K562 (cell line): ENCODE data around the gene IL4R. TPM values are rescaled to one million over a fixed set of nuclear protein-coding genes. Genes with fewer than 3 reads are reported as not detected.

ENCODE experiments used
- ATAC-seq: fragments of 200-7000 bp; cut with Tn5 transposase; 3 replicates; pipeline ENCODE4 v1.9.1; 2020; ENCODE audit warnings: moderate library complexity
- BruUV-seq: library from RNA; stranded (reverse); fragments of 400-500 nt; replicated peaks from 2 replicates; lab custom pipeline; 2021; lab: Mats Ljungman, UMichigan
- CTCF ChIA-PET: fragments of 300-600 bp; formaldehyde crosslinking; extraction: SDS; loops from one replicate; lab custom pipeline; 2021; ENCODE audit warnings: low intra/inter-chr PET ratio; lab: Yijun Ruan, JAX
- POLR2A ChIA-PET: fragments of 300-600, 350-650 bp; sonication (Branson Sonifier 250); formaldehyde crosslinking; extraction: SDS; loops from one replicate; lab custom pipeline; 2021; ENCODE audit warnings: antibody characterized with exemption, inconsistent platforms; lab: Yijun Ruan, JAX
- DNase-seq, 4 experiments: peaks; one replicate each; pipeline versions ENCODE4 v3.0.0 to v3.0.0-alpha.2; 2011 to 2018; ENCODE audit warnings: low spot score in 3 of 4, mixed read lengths in 3 of 4; ENCODE audit errors: extremely low read depth in 1 of 4
- FAIRE-seq: peaks from 2 replicates; lab custom pipeline; 2011; peaks lifted over from hg19 to GRCh38; lab: Jason Lieb, UNC
- H2AFZ ChIP-seq: 2 replicates; pipeline ENCODE4 v1.6.0; 2011; ENCODE audit warnings: low read depth, low read length, control low read depth, inconsistent platforms
- H3K27ac ChIP-seq: fragments of 200-600 bp; 3 replicates; pipeline ENCODE4 v1.8.0; 2011; ENCODE audit warnings: low read depth, mild to moderate bottlenecking, control low read depth, inconsistent platforms, low read length, moderate library complexity, mixed read lengths; ENCODE audit errors: extremely low read depth
- H3K27me3 ChIP-seq, 2 experiments: fragments of 300-600 bp in 1 of 2; 2 replicates in 1 of 2; 3 replicates in 1 of 2; pipeline versions ENCODE4 v1.6.0 to v1.8.0; 2011; ENCODE audit warnings: inconsistent platforms in 2 of 2, low read length in 2 of 2, mild to moderate bottlenecking in 1 of 2, mixed read lengths in 1 of 2, moderate library complexity in 1 of 2; ENCODE audit not compliant: control insufficient read depth in 2 of 2, insufficient read depth in 2 of 2
- H3K36me3 ChIP-seq: fragments of 300-600 bp; 3 replicates; pipeline ENCODE4 v1.8.0; 2011; ENCODE audit warnings: mild to moderate bottlenecking, low read length, inconsistent platforms; ENCODE audit not compliant: control insufficient read depth, insufficient read depth
- H3K4me1 ChIP-seq, 2 experiments: fragments of 200-600 bp in 1 of 2; replicated peaks in 1 of 2; 2 replicates in 1 of 2; 3 replicates in 1 of 2; pipeline versions ENCODE4 v1.5.1 to v1.8.0; 2011; ENCODE audit warnings: inconsistent platforms in 2 of 2, low read length in 2 of 2, mild to moderate bottlenecking in 1 of 2, mixed read lengths in 1 of 2, moderate library complexity in 1 of 2; ENCODE audit not compliant: control insufficient read depth in 2 of 2, insufficient read depth in 2 of 2
- H3K4me2 ChIP-seq: 2 replicates; pipeline ENCODE4 v1.6.1; 2011; ENCODE audit warnings: low read length, control low read depth, inconsistent platforms, mixed read lengths; ENCODE audit not compliant: insufficient read depth
- H3K4me3 ChIP-seq: fragments of 200-600 bp; sonication (generic), shearing (Covaris generic); 2 replicates; pipeline ENCODE4 v1.5.1; 2016; ENCODE audit warnings: control low read depth, inconsistent platforms
- H3K79me2 ChIP-seq: fragments of 200-600 bp; 3 replicates; pipeline ENCODE4 v1.8.0; 2011; ENCODE audit warnings: low read length, inconsistent platforms; ENCODE audit not compliant: control insufficient read depth, insufficient read depth
- H3K9ac ChIP-seq, 2 experiments: 2 replicates each; pipeline versions ENCODE4 v1.6.0 to v1.6.1; 2011; ENCODE audit warnings: low read depth in 2 of 2, low read length in 2 of 2, control low read depth in 1 of 2, inconsistent platforms in 1 of 2, mild to moderate bottlenecking in 1 of 2, mixed read lengths in 1 of 2; ENCODE audit not compliant: insufficient read depth in 1 of 2
- H3K9me1 ChIP-seq: one replicate; pipeline ENCODE4 v1.6.0; 2011; ENCODE audit warnings: inconsistent platforms, mild to moderate bottlenecking, low read length, moderate library complexity; ENCODE audit not compliant: control insufficient read depth, insufficient read depth
- H3K9me3 ChIP-seq: replicated peaks from 2 replicates; pipeline ENCODE4 v1.5.1; 2011; ENCODE audit warnings: low read depth, low read length, inconsistent platforms; ENCODE audit not compliant: control insufficient read depth, insufficient read depth
- H4K20me1 ChIP-seq: replicated peaks from 2 replicates; pipeline ENCODE4 v1.6.1; 2011; ENCODE audit warnings: low read length, inconsistent platforms, mixed read lengths; ENCODE audit not compliant: control insufficient read depth, insufficient read depth
- ARNT ChIP-seq, 2 experiments: fragments of 450-650 bp; IDR thresholded peaks; 2 replicates each; pipeline ENCODE4 v1.6.1; 2016; ENCODE audit warnings: mild to moderate bottlenecking in 1 of 2
- BRF1 ChIP-seq: IDR thresholded peaks from 3 replicates; pipeline ENCODE4 v1.6.1; 2011; ENCODE audit warnings: borderline replicate concordance, mild to moderate bottlenecking; ENCODE audit not compliant: insufficient read length; ENCODE audit errors: extremely low read depth
- GTF2A2 ChIP-seq: IDR thresholded peaks from 2 replicates; pipeline ENCODE4 v1.6.1; 2016; ENCODE audit warnings: mild to moderate bottlenecking, missing genetic modification characterization, missing compliant biosample characterization
- HNRNPL ChIP-seq: fragments of 200-400 bp; formaldehyde crosslinking; IDR thresholded peaks from 2 replicates; pipeline ENCODE4 v1.6.1; 2017; ENCODE audit warnings: low read depth, mild to moderate bottlenecking, low read length
- ILK ChIP-seq: fragments of 450-650 bp; IDR thresholded peaks from 2 replicates; pipeline ENCODE4 v1.6.1; 2016; ENCODE audit warnings: missing genetic modification characterization, low read depth, mild to moderate bottlenecking, missing compliant biosample characterization, moderate library complexity, borderline replicate concordance
- JUN ChIP-seq, 2 experiments: sonication (generic) in 1 of 2; formaldehyde crosslinking in 1 of 2; IDR thresholded peaks; 2 replicates each; pipeline versions ENCODE4 v1.6.1 to v1.8.0; 2012 to 2022; ENCODE audit warnings: borderline replicate concordance in 2 of 2, mild to moderate bottlenecking in 2 of 2, improper control_type of control experiment in 1 of 2, low read depth in 1 of 2, low read length in 1 of 2, missing genetic modification reagents in 1 of 2
- MYBL2 ChIP-seq, 2 experiments: fragments of 450-650 bp in 1 of 2; sonication (generic) in 1 of 2; formaldehyde crosslinking in 1 of 2; IDR thresholded peaks; 2 replicates each; pipeline versions ENCODE4 v1.6.1 to v1.8.1; 2017 to 2022; ENCODE audit warnings: borderline replicate concordance in 1 of 2, inconsistent platforms in 1 of 2, low read depth in 1 of 2, mild to moderate bottlenecking in 1 of 2, missing genetic modification reagents in 1 of 2, moderate library complexity in 1 of 2
- RBM34 ChIP-seq: fragments of 200-400 bp; formaldehyde crosslinking; IDR thresholded peaks from 2 replicates; pipeline ENCODE4 v1.6.1; 2018; ENCODE audit warnings: low read length, borderline replicate concordance; ENCODE audit not compliant: insufficient read depth
- SRF ChIP-seq, 2 experiments: fragments of 250-450, 450-650 bp in 1 of 2; sonication (Bioruptor Pico) in 1 of 2; sonication (generic) in 1 of 2; formaldehyde crosslinking; IDR thresholded peaks; 2 replicates each; pipeline versions ENCODE4 v1.5.0 to v1.5.1; 2020 to 2022; ENCODE audit warnings: mild to moderate bottlenecking in 1 of 2, missing genetic modification reagents in 1 of 2
- SRSF3 ChIP-seq: fragments of 200-400 bp; formaldehyde crosslinking; IDR thresholded peaks from 2 replicates; pipeline ENCODE4 v1.6.1; 2016; ENCODE audit warnings: mild to moderate bottlenecking, low read length, moderate library complexity; ENCODE audit not compliant: insufficient read depth
- ZNF23 ChIP-seq: fragments of 250-450 bp; sonication (Bioruptor Pico); IDR thresholded peaks from 2 replicates; pipeline ENCODE4 v1.4.0; 2020; ENCODE audit warnings: mild to moderate bottlenecking
- ZNF584 ChIP-seq: fragments of 200-800 bp; sonication (Bioruptor generic); IDR thresholded peaks from 2 replicates; pipeline ENCODE4 v1.6.1; 2016; ENCODE audit warnings: low read depth, mild to moderate bottlenecking, missing genetic modification characterization, missing compliant biosample characterization
- ZNF77 ChIP-seq: fragments of 250-450 bp; sonication (Bioruptor Pico); IDR thresholded peaks from 2 replicates; pipeline ENCODE4 v1.5.0; 2020
- WGBS: fragments of 100-300 bp; shearing (Covaris generic); methylation state at CpG from one replicate; pipeline ENCODE4 v1.1.6; 2016; ENCODE audit warnings: low coverage, mixed read lengths; ENCODE audit not compliant: insufficient coverage; ENCODE audit errors: missing lambda C conversion rate; 5-methylcytosine and 5-hydroxymethylcytosine counted together
- in situ Hi-C: fragments of 300-500 bp; cut with MboI; formaldehyde crosslinking; loops from 4 replicates; pipeline ENCODE4 v1.15.0; 2018; ENCODE audit warnings: inconsistent platforms, mixed read lengths
- intact Hi-C: fragments of 100-400 bp; cut with micrococcal nuclease; formaldehyde crosslinking; loops from 2 replicates; pipeline ENCODE4 v1.14.2; 2022
- polyA plus RNA-seq, 8 experiments: library from polyadenylated mRNA; depleted of rRNA in 4 of 8; stranded (reverse) in 5 of 8; unstranded in 3 of 8; fragments of >200 nt; fragmentation: Nextera tagmentation in 2 of 8; fragmentation: Illumina TruSeq in 1 of 8; extraction: Ambion mirVana in 2 of 8; extraction: Trizol in 1 of 8; gene quantifications; 2 replicates each; pipeline versions ENCODE4 v1.2.1 to v1.2.3, GENCODE V29; 2011 to 2014; ENCODE audit warnings: inconsistent platforms in 1 of 8, missing spikeins in 1 of 8
- total RNA-seq, 7 experiments: library from RNA; depleted of rRNA in 6 of 7; stranded (reverse); fragments of >200 nt in 6 of 7; fragmentation: Illumina TruSeq in 2 of 7; extraction: Trizol in 2 of 7; gene quantifications; 2 replicates each; pipeline versions ENCODE4 v1.2.1 to v1.2.3, GENCODE V29; 2011 to 2021; ENCODE audit warnings: low replicate concordance in 1 of 7
- TF ChIP-seq, protein P1 (sequence below): IDR thresholded peaks from 2 replicates; pipeline ENCODE4 v1.6.1; 2011; ENCODE audit not compliant: insufficient read length; ENCODE audit errors: extremely low read depth
- TF ChIP-seq, protein P2 (sequence below): fragments of 450-650 bp; conservative IDR thresholded peaks from 2 replicates; pipeline ENCODE4 v1.6.1; 2016; ENCODE audit warnings: missing genetic modification characterization, low read depth, mild to moderate bottlenecking, missing compliant biosample characterization, moderate library complexity
- TF ChIP-seq, protein P3 (sequence below): sonication (generic); formaldehyde crosslinking; IDR thresholded peaks from 2 replicates; pipeline ENCODE4 v1.8.1; 2023; ENCODE audit warnings: mild to moderate bottlenecking, missing genetic modification reagents

Gene IL4R
- total and polyA plus RNA-seq, 9 of the 15 experiments (the other 6 are each of a cell fraction or from before 2014, with no cell fraction given), result 0.17 to 5.8 (median 3.3) TPM

DNA sequence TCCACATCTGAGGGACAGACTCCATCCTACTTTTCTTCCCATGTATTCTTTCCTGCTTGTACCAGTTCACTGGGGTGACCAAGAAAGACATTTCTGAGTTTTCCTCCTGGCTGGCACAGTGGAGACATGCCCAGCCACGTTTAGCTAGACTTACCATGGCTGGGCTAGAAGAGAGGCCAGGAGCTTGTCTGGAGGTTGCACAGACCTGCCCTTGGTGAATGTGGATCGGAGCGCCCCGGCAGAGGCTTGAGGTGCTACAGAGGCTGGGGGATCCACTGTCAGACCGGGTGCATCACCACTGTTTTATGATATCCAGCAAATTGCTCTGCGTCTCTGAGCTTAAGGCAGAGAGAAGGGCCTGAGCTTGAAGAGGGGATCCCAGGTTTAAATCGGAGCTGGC lies 3.5 kb downstream of the IL4R start:
- no peak for DNase-seq
- Histone ChIP-seq H3K27me3 (peaks cover 6 to 41% of the 10 kb centered on the region in 2 experiments; a peak in 4 of 5 replicates), H3K4me2 (no peak overlapping the region), H3K27ac (no peak overlapping the region), H3K79me2 (no peaks in the 10 kb centered on the region), H3K9me3 (no peaks in the 10 kb centered on the region), H3K4me1 (peaks cover 4 to 14% of the 10 kb centered on the region in 2 experiments; a peak in 4 of 5 replicates), H3K4me3 (no peak overlapping the region), H3K9me1 (no peaks in the 10 kb centered on the region), H3K9ac (no peak overlapping the region), H4K20me1 (peaks cover 7% of the 10 kb centered on the region; the same call in 1 of the 2 replicates), H3K36me3 (no peaks in the 10 kb centered on the region), H2AFZ (no peak overlapping the region)
- intact Hi-C loops (no loop called here), in situ Hi-C loops (no loop called here)
- ChIA-PET POLR2A (interaction anchor here (0.6 to 0.7 kb wide), 2 partner anchors 12 to 59 kb away, joined by 3 to 4 read pairs; no protein-coding TSS in a partner anchor), CTCF (no interaction called here)
- ATAC-seq, result no peak
- no peak for FAIRE-seq
- BruUV-seq, result no TSS peak
- 22% methylated on average over 6 of the region's 7 CpGs for WGBS
- TF ChIP-seq SRF (CRISPR knock-in tag; IDR thresholded peaks at IDR 0.05), result no peak
- no peak for TF ChIP-seq MYBL2 (IDR thresholded peaks at IDR 0.05; ENCODE audit: low read depth)
- TF ChIP-seq MYBL2 (CRISPR knock-in tag; IDR thresholded peaks at IDR 0.05; ENCODE audit: borderline replicate concordance), result no peak
- TF ChIP-seq ZNF77 (CRISPR knock-in tag), result no peak
- no peak for TF ChIP-seq HNRNPL
- no peak for TF ChIP-seq JUN (IDR thresholded peaks at IDR 0.05; ENCODE audit: borderline replicate concordance, low read depth, low read length)
- TF ChIP-seq JUN (CRISPR knock-in tag; IDR thresholded peaks at IDR 0.05; ENCODE audit: borderline replicate concordance), result no peak
- no peak for TF ChIP-seq ZNF23 (CRISPR knock-in tag)
- TF ChIP-seq, protein P1, sequence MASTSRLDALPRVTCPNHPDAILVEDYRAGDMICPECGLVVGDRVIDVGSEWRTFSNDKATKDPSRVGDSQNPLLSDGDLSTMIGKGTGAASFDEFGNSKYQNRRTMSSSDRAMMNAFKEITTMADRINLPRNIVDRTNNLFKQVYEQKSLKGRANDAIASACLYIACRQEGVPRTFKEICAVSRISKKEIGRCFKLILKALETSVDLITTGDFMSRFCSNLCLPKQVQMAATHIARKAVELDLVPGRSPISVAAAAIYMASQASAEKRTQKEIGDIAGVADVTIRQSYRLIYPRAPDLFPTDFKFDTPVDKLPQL, result no peak
- no peak for TF ChIP-seq RBM34
- TF ChIP-seq, protein P2, sequence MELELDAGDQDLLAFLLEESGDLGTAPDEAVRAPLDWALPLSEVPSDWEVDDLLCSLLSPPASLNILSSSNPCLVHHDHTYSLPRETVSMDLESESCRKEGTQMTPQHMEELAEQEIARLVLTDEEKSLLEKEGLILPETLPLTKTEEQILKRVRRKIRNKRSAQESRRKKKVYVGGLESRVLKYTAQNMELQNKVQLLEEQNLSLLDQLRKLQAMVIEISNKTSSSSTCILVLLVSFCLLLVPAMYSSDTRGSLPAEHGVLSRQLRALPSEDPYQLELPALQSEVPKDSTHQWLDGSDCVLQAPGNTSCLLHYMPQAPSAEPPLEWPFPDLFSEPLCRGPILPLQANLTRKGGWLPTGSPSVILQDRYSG, result no peak
- TF ChIP-seq, protein P3, sequence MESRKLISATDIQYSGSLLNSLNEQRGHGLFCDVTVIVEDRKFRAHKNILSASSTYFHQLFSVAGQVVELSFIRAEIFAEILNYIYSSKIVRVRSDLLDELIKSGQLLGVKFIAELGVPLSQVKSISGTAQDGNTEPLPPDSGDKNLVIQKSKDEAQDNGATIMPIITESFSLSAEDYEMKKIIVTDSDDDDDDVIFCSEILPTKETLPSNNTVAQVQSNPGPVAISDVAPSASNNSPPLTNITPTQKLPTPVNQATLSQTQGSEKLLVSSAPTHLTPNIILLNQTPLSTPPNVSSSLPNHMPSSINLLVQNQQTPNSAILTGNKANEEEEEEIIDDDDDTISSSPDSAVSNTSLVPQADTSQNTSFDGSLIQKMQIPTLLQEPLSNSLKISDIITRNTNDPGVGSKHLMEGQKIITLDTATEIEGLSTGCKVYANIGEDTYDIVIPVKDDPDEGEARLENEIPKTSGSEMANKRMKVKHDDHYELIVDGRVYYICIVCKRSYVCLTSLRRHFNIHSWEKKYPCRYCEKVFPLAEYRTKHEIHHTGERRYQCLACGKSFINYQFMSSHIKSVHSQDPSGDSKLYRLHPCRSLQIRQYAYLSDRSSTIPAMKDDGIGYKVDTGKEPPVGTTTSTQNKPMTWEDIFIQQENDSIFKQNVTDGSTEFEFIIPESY (CRISPR knock-in tag), result no peak
- no peak for TF ChIP-seq SRSF3
- TF ChIP-seq ZNF584 (CRISPR knock-in tag), result no peak
- TF ChIP-seq ILK, result no peak
- TF ChIP-seq BRF1, result no peak
- TF ChIP-seq ARNT (IDR thresholded peaks at IDR 0.05), result no peak
- no peak for TF ChIP-seq GTF2A2 (tag)
